ENCODE measurements around the gene BCL7B.

DNA sequence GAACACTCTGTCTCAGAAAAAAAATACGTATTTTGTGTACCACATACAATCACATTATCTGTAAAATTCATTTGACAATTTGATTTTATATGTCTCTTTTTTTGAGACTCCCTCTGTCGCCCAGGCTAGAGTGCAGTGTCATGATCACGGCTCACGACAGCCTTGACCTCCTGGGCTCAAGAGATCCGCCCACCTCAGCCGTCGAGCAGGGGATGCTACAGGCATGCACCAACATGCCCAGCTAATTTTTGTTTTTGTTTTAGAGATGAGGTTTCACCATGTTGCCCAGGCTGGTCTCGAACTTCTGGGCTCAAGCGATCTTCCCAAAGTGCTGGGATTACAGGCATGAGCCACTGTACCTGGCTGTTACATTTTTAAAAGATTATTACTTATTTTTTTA lies 23.7 kb downstream of the BCL7B start:
- no peak for TF ChIP-seq EZH2phosphoT487 (conservative IDR thresholded peaks at IDR 0.05; ENCODE audit: low read length)
- TF ChIP-seq, protein P1, sequence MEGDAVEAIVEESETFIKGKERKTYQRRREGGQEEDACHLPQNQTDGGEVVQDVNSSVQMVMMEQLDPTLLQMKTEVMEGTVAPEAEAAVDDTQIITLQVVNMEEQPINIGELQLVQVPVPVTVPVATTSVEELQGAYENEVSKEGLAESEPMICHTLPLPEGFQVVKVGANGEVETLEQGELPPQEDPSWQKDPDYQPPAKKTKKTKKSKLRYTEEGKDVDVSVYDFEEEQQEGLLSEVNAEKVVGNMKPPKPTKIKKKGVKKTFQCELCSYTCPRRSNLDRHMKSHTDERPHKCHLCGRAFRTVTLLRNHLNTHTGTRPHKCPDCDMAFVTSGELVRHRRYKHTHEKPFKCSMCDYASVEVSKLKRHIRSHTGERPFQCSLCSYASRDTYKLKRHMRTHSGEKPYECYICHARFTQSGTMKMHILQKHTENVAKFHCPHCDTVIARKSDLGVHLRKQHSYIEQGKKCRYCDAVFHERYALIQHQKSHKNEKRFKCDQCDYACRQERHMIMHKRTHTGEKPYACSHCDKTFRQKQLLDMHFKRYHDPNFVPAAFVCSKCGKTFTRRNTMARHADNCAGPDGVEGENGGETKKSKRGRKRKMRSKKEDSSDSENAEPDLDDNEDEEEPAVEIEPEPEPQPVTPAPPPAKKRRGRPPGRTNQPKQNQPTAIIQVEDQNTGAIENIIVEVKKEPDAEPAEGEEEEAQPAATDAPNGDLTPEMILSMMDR (IDR thresholded peaks at IDR 0.05; ENCODE audit: insufficient read depth, low read length, poor library complexity, severe bottlenecking), result no peak
